MM.1S (cell line): ENCODE measurements around the gene PRTG.

Source experiments
- EZH2 ChIP-seq: fragments of 300-600 bp; sonication (generic); optimal IDR thresholded peaks from 2 replicates; pipeline ENCODE3; 2017; ENCODE audit warnings: low read depth, mild to moderate bottlenecking, antibody characterized with exemption, low read length, mixed read lengths
- TF ChIP-seq, protein P1 (sequence below): fragments of 300-600 bp; sonication (generic); IDR thresholded peaks from 2 replicates; pipeline ENCODE4 v1.5.1; 2016; ENCODE audit warnings: antibody characterized with exemption, low read length, mixed read lengths

DNA sequence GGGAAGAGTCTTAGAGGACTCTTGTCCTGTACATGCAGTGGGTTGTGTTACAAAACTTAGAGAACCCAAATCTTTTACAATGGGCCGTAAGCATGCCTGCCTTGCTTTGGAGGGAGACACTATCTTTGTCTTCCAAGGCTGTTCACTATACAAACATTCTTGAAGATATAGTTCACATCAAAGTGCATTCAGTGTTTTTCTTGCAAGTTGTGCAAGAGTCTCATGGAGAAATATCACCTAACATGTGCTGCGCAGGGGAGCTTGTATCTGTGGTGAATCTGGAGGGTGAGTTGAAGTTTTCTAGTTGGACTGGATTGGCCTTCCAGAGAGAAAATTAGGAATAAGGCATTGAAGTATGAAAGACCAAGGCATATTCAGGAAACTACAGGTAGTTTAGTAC, 7.8 kb upstream of the PRTG start:
- TF ChIP-seq EZH2, result no peak
- TF ChIP-seq, protein P1, sequence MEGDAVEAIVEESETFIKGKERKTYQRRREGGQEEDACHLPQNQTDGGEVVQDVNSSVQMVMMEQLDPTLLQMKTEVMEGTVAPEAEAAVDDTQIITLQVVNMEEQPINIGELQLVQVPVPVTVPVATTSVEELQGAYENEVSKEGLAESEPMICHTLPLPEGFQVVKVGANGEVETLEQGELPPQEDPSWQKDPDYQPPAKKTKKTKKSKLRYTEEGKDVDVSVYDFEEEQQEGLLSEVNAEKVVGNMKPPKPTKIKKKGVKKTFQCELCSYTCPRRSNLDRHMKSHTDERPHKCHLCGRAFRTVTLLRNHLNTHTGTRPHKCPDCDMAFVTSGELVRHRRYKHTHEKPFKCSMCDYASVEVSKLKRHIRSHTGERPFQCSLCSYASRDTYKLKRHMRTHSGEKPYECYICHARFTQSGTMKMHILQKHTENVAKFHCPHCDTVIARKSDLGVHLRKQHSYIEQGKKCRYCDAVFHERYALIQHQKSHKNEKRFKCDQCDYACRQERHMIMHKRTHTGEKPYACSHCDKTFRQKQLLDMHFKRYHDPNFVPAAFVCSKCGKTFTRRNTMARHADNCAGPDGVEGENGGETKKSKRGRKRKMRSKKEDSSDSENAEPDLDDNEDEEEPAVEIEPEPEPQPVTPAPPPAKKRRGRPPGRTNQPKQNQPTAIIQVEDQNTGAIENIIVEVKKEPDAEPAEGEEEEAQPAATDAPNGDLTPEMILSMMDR, result no peak
